GM12878 (cell line): ENCODE measurements around the gene TES.

Experiments used
- EP300 ChIP-seq, 2 experiments: fragments of 150-350 bp in 1 of 2; IDR thresholded peaks; 2 replicates each; pipeline ENCODE4 v1.6.1; 2011 to 2012; ENCODE audit warnings: low read depth in 2 of 2, low read length in 2 of 2, borderline replicate concordance in 1 of 2, improper control_type of control experiment in 1 of 2, inconsistent platforms in 1 of 2; ENCODE audit not compliant: control insufficient read depth in 1 of 2
- EZH2 ChIP-seq: IDR thresholded peaks from 2 replicates; pipeline ENCODE4 v1.6.1; 2012; ENCODE audit warnings: low read depth, mild to moderate bottlenecking, control low read depth, inconsistent platforms, low read length, borderline replicate concordance; ENCODE audit not compliant: control insufficient read depth
- MYC ChIP-seq: IDR thresholded peaks from 2 replicates; pipeline ENCODE4 v1.6.1; 2011; ENCODE audit warnings: mild to moderate bottlenecking, low read length, moderate library complexity, inconsistent platforms; ENCODE audit not compliant: insufficient read depth, insufficient replicate concordance, insufficient read length, severe bottlenecking
- NRF1 ChIP-seq: conservative IDR thresholded peaks from 2 replicates; pipeline ENCODE4 v1.6.1; 2011; ENCODE audit warnings: mild to moderate bottlenecking, low read depth, low read length, improper control_type of control experiment
- POLR2A ChIP-seq: IDR thresholded peaks from 2 replicates; pipeline ENCODE4 v1.6.1; 2011; ENCODE audit warnings: low read depth, mild to moderate bottlenecking, low read length
- SP1 ChIP-seq: IDR thresholded peaks from one replicate; pipeline ENCODE4 v1.6.1; 2011; ENCODE audit warnings: low read depth, low read length
- SPI1 ChIP-seq: IDR thresholded peaks from 2 replicates; pipeline ENCODE4 v1.6.1; 2011; ENCODE audit warnings: low read depth, mild to moderate bottlenecking, low read length, moderate library complexity, borderline replicate concordance; ENCODE audit not compliant: insufficient read depth
- TAF1 ChIP-seq: IDR thresholded peaks from 2 replicates; pipeline ENCODE4 v1.6.1; 2011; ENCODE audit warnings: mild to moderate bottlenecking, low read depth, low read length, borderline replicate concordance
- TCF12 ChIP-seq: IDR thresholded peaks from 2 replicates; pipeline ENCODE4 v1.6.1; 2011; ENCODE audit warnings: low read depth, mild to moderate bottlenecking, low read length
- USF2 ChIP-seq: IDR thresholded peaks from 2 replicates; pipeline ENCODE4 v1.6.1; 2011; ENCODE audit warnings: low read depth, low read length, improper control_type of control experiment, borderline replicate concordance
- ZNF274 ChIP-seq: IDR thresholded peaks from one replicate; pipeline ENCODE4 v1.8.0; 2011; ENCODE audit not compliant: insufficient read length, insufficient read depth
- TF ChIP-seq, protein P1 (sequence below), 3 experiments: IDR thresholded peaks in 2 of 3; conservative IDR thresholded peaks in 1 of 3; 2 replicates each; pipeline ENCODE4 v1.5.1; 2011; ENCODE audit warnings: low read depth in 3 of 3, low read length in 3 of 3, mild to moderate bottlenecking in 3 of 3, control low read depth in 2 of 3, moderate library complexity in 2 of 3, inconsistent platforms in 1 of 3, mixed read lengths in 1 of 3; ENCODE audit not compliant: control insufficient read depth in 2 of 3, insufficient read depth in 1 of 3; ENCODE audit errors: extremely low read depth in 1 of 3
- TF ChIP-seq, protein P2 (sequence below): IDR thresholded peaks from 2 replicates; pipeline ENCODE4 v1.6.1; 2012; ENCODE audit warnings: mild to moderate bottlenecking, low read depth, low read length

DNA sequence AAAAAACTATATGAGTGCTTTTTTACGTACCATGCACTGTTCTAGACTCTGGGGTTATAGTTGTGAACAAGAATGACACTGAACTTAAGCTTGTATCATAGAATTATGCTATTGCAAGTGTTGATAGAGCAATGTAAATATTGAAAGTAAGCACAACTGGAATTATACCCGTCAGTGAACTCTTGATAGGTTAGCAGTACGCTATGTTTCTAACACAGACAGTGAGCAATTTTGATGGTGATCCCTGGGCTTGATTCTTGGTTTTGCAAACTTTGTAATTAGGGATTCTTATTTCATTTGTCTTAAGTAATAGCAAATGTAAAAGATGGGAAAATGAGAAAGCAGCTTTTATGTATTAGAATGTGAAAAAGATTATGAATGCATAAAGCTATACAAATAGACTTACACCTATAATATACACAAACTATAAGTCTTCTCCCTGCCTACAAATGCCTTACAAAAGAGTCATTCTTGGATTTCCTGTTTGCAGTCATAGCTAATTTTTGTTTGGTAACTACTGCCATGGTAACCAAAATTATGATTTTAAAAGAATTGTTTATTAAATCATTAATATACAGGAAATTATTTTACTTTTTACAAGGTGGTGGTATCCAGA is 6.7 kb downstream of the TES start:
- TF ChIP-seq NRF1 (no peak), SP1 (no peak), POLR2A (no peak), TCF12 (no peak), USF2 (no peak), EZH2 (no peak), MYC (no peak), SPI1 (no peak), EP300 (IDR thresholded peaks at IDR 0.05; ENCODE audit: borderline replicate concordance in 1 of 2, control insufficient read depth in 1 of 2, low read depth in 2 of 2, low read length in 2 of 2) (no peak), ZNF274 (no peak), TAF1 (no peak)
- TF ChIP-seq, protein P1, sequence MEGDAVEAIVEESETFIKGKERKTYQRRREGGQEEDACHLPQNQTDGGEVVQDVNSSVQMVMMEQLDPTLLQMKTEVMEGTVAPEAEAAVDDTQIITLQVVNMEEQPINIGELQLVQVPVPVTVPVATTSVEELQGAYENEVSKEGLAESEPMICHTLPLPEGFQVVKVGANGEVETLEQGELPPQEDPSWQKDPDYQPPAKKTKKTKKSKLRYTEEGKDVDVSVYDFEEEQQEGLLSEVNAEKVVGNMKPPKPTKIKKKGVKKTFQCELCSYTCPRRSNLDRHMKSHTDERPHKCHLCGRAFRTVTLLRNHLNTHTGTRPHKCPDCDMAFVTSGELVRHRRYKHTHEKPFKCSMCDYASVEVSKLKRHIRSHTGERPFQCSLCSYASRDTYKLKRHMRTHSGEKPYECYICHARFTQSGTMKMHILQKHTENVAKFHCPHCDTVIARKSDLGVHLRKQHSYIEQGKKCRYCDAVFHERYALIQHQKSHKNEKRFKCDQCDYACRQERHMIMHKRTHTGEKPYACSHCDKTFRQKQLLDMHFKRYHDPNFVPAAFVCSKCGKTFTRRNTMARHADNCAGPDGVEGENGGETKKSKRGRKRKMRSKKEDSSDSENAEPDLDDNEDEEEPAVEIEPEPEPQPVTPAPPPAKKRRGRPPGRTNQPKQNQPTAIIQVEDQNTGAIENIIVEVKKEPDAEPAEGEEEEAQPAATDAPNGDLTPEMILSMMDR (IDR thresholded peaks at IDR 0.05 in 2 of 3, conservative IDR thresholded peaks at IDR 0.05 in 1 of 3; ENCODE audit: control insufficient read depth in 2 of 3, extremely low read depth in 1 of 3, insufficient read depth in 1 of 3, low read depth in 3 of 3, low read length in 3 of 3): no peak
- TF ChIP-seq, protein P2, sequence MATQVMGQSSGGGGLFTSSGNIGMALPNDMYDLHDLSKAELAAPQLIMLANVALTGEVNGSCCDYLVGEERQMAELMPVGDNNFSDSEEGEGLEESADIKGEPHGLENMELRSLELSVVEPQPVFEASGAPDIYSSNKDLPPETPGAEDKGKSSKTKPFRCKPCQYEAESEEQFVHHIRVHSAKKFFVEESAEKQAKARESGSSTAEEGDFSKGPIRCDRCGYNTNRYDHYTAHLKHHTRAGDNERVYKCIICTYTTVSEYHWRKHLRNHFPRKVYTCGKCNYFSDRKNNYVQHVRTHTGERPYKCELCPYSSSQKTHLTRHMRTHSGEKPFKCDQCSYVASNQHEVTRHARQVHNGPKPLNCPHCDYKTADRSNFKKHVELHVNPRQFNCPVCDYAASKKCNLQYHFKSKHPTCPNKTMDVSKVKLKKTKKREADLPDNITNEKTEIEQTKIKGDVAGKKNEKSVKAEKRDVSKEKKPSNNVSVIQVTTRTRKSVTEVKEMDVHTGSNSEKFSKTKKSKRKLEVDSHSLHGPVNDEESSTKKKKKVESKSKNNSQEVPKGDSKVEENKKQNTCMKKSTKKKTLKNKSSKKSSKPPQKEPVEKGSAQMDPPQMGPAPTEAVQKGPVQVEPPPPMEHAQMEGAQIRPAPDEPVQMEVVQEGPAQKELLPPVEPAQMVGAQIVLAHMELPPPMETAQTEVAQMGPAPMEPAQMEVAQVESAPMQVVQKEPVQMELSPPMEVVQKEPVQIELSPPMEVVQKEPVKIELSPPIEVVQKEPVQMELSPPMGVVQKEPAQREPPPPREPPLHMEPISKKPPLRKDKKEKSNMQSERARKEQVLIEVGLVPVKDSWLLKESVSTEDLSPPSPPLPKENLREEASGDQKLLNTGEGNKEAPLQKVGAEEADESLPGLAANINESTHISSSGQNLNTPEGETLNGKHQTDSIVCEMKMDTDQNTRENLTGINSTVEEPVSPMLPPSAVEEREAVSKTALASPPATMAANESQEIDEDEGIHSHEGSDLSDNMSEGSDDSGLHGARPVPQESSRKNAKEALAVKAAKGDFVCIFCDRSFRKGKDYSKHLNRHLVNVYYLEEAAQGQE: no peak
